Coronary artery (tissue), 2 donors: Measurements from ENCODE around the gene ATP1B2.
"Not testable (repeated sequence)": the region's sequence is repeated elsewhere in the genome, so short reads cannot be mapped to it uniquely, and the experiment has no call there.

Source experiments
- DNase-seq: peaks from one replicate; pipeline ENCODE4 v3.0.0-alpha.2; 2017; ENCODE audit warnings: low spot score
- H3K27ac ChIP-seq, 2 donors: fragments of 200-600 bp; sonication (generic); one replicate each; pipeline ENCODE4 v1.5.1; 2016 to 2019
- H3K4me3 ChIP-seq: fragments of 200-600 bp; sonication (generic); 2 replicates; pipeline ENCODE4 v1.5.1; 2016; ENCODE audit warnings: mild to moderate bottlenecking, moderate library complexity
- TF ChIP-seq, protein P1 (sequence below): fragments of 200-600 bp; sonication (generic); IDR thresholded peaks from one replicate; pipeline ENCODE4 v1.5.1; 2019; ENCODE audit warnings: antibody characterized with exemption

The ATP1B2 gene

DNA sequence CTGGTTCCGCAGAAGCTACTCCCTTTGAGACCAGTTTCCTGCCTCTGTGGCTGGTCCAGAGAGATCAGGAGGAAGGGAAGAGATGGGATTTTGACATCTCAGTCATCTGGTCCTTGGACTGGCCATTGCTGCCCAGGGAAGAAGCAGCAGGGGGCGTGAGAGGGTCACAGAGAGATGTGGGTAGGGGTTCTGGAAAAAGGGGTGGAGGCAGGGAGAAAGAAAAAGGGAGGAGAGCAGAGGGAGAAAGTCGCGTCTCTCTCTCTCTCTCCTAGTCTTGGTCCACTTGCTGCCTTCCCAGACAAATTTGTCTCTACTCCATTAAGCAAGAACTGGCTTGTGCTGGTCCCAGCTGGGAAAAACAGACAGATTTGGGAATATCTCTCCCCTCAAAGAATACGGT is 16.3 kb upstream of the ATP1B2 start:
- TF ChIP-seq, protein P1, sequence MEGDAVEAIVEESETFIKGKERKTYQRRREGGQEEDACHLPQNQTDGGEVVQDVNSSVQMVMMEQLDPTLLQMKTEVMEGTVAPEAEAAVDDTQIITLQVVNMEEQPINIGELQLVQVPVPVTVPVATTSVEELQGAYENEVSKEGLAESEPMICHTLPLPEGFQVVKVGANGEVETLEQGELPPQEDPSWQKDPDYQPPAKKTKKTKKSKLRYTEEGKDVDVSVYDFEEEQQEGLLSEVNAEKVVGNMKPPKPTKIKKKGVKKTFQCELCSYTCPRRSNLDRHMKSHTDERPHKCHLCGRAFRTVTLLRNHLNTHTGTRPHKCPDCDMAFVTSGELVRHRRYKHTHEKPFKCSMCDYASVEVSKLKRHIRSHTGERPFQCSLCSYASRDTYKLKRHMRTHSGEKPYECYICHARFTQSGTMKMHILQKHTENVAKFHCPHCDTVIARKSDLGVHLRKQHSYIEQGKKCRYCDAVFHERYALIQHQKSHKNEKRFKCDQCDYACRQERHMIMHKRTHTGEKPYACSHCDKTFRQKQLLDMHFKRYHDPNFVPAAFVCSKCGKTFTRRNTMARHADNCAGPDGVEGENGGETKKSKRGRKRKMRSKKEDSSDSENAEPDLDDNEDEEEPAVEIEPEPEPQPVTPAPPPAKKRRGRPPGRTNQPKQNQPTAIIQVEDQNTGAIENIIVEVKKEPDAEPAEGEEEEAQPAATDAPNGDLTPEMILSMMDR, result peak; percentile 14
- no peak for DNase-seq
- Histone ChIP-seq H3K27ac (no peak overlapping the region), H3K4me3 (no peak overlapping the region)

DNA sequence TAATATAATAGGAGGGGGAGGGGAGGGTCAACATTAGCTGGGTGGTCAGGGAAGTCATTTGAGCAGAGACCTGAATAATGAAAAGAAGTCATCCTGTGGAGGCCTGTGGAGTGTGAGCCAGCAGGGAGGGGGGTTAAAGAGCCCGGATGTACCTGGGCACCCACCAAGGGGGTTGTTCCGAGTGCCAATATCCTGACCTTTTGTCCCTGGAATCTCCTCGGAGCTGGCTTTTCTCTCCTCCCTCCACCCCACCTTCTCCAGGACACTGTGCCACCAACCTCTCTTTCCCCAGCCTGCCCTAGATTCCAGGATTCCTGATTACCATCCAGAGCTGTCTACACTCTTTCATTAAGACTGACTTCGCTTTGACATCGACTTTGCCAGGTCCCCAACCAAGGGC is 14.6 kb upstream of the ATP1B2 start:
- no peak for DNase-seq
- H3K4me3 ChIP-seq, result no peak overlapping the region
- TF ChIP-seq, protein P1, result no peak
- no peak overlapping the region for H3K27ac ChIP-seq

DNA sequence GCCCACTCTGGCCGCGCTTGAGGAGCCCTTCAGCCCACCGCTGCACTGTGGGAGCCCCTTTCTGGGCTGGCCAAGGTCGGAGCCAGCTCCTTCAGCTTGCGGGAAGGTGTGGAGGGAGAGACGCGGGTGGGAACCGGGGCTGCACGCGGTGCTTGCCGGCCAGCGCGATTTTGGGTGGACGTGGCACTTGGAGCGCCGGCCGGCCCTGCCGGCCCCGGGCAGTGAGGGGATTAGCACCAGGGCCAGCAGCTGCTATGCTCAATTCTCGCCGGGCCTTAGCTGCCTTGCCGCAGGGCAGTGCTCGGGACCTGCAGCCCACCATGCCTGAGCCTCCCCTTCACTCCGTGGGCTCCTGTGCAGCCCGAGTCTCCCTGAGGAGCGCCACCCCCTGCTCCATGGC is 9.9 kb upstream of the ATP1B2 start:
- TF ChIP-seq, protein P1, result no peak
- Histone ChIP-seq H3K4me3 (no peak overlapping the region), H3K27ac (no peak overlapping the region)
- no peak for DNase-seq

DNA sequence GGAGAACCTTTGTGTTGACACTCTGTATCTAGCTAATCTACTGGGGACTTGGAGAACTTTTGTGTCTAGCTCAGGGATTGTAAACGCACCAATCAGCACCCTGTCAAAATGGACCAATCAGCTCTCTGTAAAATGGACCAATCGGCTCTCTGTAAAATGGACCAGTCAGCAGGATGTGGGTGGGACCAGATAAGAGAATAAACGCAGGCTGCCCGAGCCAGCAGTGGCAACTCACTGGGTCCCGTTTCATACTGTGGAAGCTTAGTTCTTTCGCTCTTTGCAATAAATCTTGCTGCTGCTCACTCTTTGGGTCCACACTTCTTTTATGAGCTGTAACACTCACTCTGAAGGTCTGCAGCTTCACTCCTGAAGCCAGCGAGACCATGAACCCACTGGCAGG is 9.1 kb upstream of the ATP1B2 start:
- H3K4me3 ChIP-seq, H3K27ac ChIP-seq, DNase-seq: not testable (repeated sequence)

DNA sequence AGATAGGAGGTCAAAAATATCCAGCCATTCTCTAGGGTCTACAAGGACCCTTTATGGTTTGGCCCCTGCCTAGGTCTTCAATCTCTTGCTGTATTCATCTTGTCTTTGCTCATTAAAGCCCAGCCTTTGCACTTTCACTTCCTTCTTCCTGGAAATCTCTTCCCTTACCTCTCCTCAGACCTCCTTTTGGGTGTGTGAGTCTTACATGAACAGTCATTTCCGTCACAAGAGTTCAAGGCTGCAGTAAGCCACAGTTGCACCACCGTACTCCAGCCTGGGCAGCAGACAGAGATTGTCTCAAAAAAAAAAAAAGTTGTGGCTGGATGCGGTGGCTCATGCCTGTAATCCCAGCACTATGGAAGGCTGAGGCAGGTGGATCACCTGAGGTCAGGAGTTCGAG is 6.0 kb upstream of the ATP1B2 start:
- no peak overlapping the region for H3K27ac ChIP-seq
- TF ChIP-seq, protein P1, result no peak
- DNase-seq, result no peak
- no peak overlapping the region for H3K4me3 ChIP-seq

DNA sequence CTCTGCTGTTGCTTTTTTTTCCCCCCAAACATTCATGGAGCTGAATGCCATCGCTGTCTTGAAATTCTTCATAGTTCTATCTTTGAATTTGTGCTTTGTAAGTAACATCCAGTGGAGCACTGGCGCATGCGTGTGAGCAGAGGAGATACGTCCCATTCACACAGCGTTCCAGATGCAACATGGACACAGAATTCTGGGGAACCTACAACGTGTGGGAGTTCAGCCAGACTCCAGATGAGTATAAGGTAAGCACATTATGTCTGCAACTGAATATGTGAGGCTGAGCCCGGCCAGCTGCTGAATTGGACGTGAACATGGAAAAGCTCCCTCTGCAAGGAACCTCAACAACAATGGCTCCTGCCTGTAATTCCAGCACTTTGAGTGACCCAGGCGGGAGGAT is 4.3 kb upstream of the ATP1B2 start:
- no peak for DNase-seq
- Histone ChIP-seq H3K4me3 (no peak overlapping the region), H3K27ac (no peak overlapping the region)
- TF ChIP-seq, protein P1, result no peak

DNA sequence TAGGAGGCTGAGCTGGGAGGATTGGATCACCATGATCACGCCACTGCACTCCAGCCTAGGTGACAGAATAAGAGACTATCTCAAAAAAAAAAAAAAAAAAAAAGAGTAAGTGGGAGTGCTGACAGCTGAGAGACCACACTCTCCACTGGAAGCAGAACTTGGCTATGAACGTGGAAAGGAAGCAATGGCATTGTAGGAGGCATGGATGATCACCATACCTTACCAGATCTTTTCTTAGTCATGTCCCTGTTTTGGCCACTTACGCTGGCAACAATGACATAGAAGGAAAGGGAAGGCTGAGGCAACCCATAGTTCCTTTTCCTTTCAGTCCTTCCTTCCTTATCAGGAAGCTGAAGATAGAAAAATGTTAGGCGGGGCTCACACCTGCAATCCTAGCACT is 3.7 kb upstream of the ATP1B2 start:
- DNase-seq, result no peak
- Histone ChIP-seq H3K27ac (no peak overlapping the region), H3K4me3 (no peak overlapping the region)
- TF ChIP-seq, protein P1, result no peak

DNA sequence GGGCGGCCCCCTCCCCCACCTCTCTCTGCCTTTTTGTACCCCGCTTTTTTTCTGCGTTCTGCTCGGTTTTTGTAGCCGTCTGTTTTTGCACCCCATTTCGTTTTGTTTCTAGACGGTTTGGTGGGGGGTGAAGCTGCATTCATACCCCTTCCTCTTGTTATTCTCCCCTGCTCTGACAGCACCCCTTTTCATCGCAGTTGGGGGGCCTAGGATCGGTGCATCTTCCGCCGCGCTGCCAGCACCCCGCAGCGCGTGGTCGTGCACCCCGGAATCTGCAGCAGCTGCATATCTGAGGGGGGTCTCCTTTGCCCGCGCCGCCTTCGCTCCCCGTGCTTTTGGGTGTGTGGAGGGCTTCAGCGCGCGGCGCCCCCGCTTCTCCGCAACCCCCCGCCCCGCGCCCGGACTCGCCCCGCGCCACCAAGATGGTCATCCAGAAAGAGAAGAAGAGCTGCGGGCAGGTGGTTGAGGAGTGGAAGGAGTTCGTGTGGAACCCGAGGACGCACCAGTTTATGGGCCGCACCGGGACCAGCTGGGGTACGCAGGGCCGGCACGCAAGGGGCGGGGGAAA is 455 bp downstream of the ATP1B2 start:
- TF ChIP-seq, protein P1, result no peak
- Histone ChIP-seq H3K4me3 (peak overlapping the region; percentile 74), H3K27ac (peak overlapping the region in 1 of 2 donors; percentile 62)
- DNase-seq, result no peak
